Measurements from ENCODE around the gene TXNDC11. TPM values are rescaled to one million over a fixed set of nuclear protein-coding genes. Genes with fewer than 3 reads are reported as not detected.
A peak's percentile ranks its signal among the peaks of the same experiment; 100 is the strongest.

TXNDC11 gene
- total and polyA plus RNA-seq, 7 experiments from 2014 or later: 36.7 to 80.5 (median 55.1) TPM

DNA sequence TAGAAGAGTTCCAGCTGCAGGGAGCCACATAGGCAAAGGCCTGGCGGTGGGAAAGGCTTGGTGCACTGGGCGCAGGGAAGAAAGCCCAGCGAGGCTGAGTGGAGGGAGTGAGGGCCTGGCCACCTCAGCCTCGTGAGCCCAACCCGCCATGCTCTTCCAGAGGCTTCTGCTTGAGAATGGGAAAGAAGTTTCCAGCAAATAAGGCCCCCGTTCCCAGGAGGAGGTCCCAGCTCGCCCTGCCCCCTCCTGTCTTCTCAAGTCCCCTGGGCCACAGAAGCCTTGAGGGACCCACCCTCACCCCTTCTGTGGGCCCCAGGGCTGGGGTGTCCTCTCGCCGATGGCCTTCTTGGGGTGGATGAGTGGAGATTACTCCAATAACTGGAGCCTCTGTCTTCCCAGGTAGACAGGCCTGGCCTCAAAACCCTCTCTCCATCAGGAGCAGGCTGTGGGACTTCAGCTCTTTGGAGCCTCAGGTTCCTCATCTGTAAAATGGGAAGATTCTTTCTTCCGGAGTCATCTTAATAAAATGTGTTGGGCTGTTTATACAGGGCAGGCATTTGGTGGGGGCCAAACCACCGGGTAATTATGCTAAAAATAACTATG lies 75.3 kb downstream of the TXNDC11 start:
- H3K27me3 ChIP-seq (ENCODE audit: control insufficient read depth in 2 of 2, insufficient read depth in 2 of 2, low read length in 2 of 2): no peaks in the 10 kb centered on the region
- no peak for DNase-seq
- CTCF ChIA-PET: no interaction called here

DNA sequence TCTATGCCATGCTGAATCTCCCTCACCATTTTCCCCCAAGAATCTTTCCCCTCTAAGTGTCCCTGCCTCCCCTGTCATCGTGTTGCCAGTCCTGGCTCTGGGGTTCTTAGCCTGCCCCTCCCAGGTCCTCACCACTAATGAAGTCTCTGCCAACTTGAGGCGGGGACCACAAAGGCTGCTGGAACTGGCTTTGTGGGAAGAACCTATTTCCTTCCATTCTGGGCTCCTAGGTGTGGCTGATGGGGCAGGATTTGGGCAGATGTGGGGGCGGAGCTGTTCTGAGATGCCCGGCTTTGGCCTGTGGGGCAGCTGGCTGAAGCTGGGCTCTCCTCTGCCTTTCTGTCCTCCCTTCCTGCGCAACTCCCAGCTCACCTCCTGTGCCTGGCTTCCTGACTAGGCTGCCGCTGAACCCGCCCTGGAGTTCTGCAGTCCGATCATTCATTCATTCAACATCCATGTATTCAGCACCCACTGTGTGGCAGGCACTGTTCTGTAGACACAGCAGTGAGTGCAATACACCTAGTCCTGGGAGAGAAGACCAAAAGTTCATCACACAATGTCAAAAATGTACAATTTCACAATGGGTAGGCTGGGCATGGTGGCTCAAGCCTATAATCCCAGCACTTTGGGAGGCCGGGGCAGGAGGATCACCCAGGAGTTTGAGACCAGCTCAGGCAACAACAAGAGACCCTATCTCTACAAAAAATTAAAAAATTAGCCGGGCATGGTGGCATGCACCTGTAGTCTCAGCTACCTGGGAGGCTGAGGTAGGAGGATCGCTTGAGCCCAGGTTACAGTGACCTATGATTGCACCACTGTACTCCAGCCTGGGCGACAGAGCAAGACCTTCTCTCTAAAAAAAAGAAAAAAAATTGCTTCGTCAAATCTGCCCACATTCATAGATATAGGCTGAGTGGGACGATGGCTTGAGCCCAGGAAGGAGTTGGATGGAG lies 76.3 kb downstream of the TXNDC11 start:
- Histone ChIP-seq H3K27me3 (ENCODE audit: control insufficient read depth in 2 of 2, insufficient read depth in 2 of 2, low read length in 2 of 2) (no peaks in the 10 kb centered on the region), H3K4me1 (ENCODE audit: control insufficient read depth in 2 of 2, insufficient read depth in 2 of 2, low read length in 2 of 2) (peaks cover 29 to 66% of the 10 kb centered on the region in 2 donors), H3K4me3 (ENCODE audit: low read length) (no peak overlapping the region), H3K9me3 (ENCODE audit: control insufficient read depth in 2 of 3, low read length in 3 of 3) (no peaks in the 10 kb centered on the region), H3K27ac (ENCODE audit: low read depth, low read length) (peak overlapping the region; percentile 85), H3K36me3 (ENCODE audit: control insufficient read depth in 2 of 3, insufficient read depth in 3 of 3, low read length in 3 of 3) (peaks cover 0 to 4% (median 0%) of the 10 kb centered on the region in 3 experiments)
- Mint-ChIP-seq H3K9me3 (no peaks in the 10 kb centered on the region), H3K27me3 (no peaks in the 10 kb centered on the region), H3K4me1 (peaks cover 45 to 81% (median 60%) of the 10 kb centered on the region in 7 donors), H3K36me3 (no peaks in the 10 kb centered on the region), H3K27ac (peak overlapping the region; percentile 73 to 97 (median 92)), H3K4me3 (peak overlapping the region; percentile 67 to 88 (median 78))
- intact Hi-C loops (cut with micrococcal nuclease): loop anchor here (5.0 kb wide), 3 partner anchors 131 to 409 kb away; partner anchors contain the start of genes GSPT1 (in 1 of the 2), SOCS1 (in 1 of the 2) and ZC3H7A (in 1 of the 2)
- ChIA-PET CTCF (interaction anchor here (1.3 to 1.8 kb wide), 2 partner anchors 24 to 107 kb away, joined by 6 to 11 read pairs; no protein-coding TSS in a partner anchor), POLR2A (interaction anchor here (0.6 to 2.7 kb wide), 12 partner anchors 11 to 106 kb away, joined by 3 to 11 read pairs (median 4); partner anchors contain the start of gene LITAF)
- DNase-seq (no peak), ATAC-seq (no peak)

More for the DNA sequence above, 75.3 kb downstream of the TXNDC11 start:
- Mint-ChIP-seq H3K27ac (peak overlapping the region; percentile 13 to 97 (median 92)), H3K36me3 (no peaks in the 10 kb centered on the region), H3K4me1 (peaks cover 53 to 87% (median 67%) of the 10 kb centered on the region in 7 donors), H3K27me3 (no peaks in the 10 kb centered on the region), H3K9me3 (no peaks in the 10 kb centered on the region), H3K4me3 (peak overlapping the region; percentile 67 to 88 (median 78))
- H3K36me3 ChIP-seq (ENCODE audit: control insufficient read depth in 2 of 3, insufficient read depth in 3 of 3, low read length in 3 of 3): peaks cover 0 to 4% (median 0%) of the 10 kb centered on the region in 3 experiments
- peaks cover 29 to 76% of the 10 kb centered on the region in 2 donors for H3K4me1 ChIP-seq (ENCODE audit: control insufficient read depth in 2 of 2, insufficient read depth in 2 of 2, low read length in 2 of 2)
- intact Hi-C loops (cut with micrococcal nuclease): loop anchor here (5.0 kb wide), 3 partner anchors 130 to 410 kb away; partner anchors contain the start of genes GSPT1 (in 1 of the 2), SOCS1 (in 1 of the 2) and ZC3H7A (in 1 of the 2)
- peak overlapping the region; percentile 56 for H3K4me3 ChIP-seq (ENCODE audit: low read length)
- H3K9me3 ChIP-seq (ENCODE audit: control insufficient read depth in 2 of 3, low read length in 3 of 3): no peaks in the 10 kb centered on the region
- ATAC-seq: no peak
- peak overlapping the region; percentile 85 for H3K27ac ChIP-seq (ENCODE audit: low read depth, low read length)
- POLR2A ChIA-PET: interaction anchor here (0.6 to 2.0 kb wide), 7 partner anchors 15 to 411 kb away, joined by 3 to 8 read pairs (median 5); partner anchors contain the start of genes LITAF and SOCS1

DNA sequence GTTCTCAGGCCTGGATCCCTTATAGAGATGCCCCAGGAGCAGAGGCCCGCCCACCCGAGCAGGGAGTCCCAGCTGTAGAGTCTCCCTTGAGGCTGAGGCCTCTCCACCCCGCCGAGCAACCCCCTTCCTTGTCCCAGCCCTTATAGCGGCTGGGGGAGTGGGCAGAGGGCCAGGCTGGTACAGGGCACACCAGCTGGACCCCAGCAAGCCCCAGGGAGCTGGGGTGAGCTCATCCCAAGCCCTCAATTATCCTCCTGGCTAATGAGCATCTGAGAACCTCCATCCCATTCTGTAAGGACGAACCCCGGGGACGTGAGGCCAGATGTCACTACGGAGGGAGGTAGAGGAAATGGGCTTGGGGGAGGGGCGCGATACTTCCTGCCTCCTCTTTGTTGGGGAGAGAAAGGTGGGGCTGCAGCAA lies 77.6 kb downstream of the TXNDC11 start:
- intact Hi-C loops (cut with micrococcal nuclease): loop anchor here (1.0 to 5.0 kb wide), 4 partner anchors 24 to 408 kb away; partner anchors contain the start of genes GSPT1 (in 1 of the 2), SOCS1 (in 1 of the 2) and ZC3H7A (in 1 of the 2)
- H3K4me3 Mint-ChIP-seq: peak overlapping the region; percentile 72 to 86 (median 81)
- no peaks in the 10 kb centered on the region for H3K27me3 Mint-ChIP-seq
- peaks cover 34 to 68% (median 47%) of the 10 kb centered on the region in 7 donors for H3K4me1 Mint-ChIP-seq
- no peaks in the 10 kb centered on the region for H3K9me3 ChIP-seq (ENCODE audit: control insufficient read depth in 2 of 3, low read length in 3 of 3)
- ChIA-PET CTCF (interaction anchor here (0.8 to 1.8 kb wide), 5 partner anchors 16 to 258 kb away, joined by 3 to 11 read pairs (median 4); no protein-coding TSS in a partner anchor), POLR2A (interaction anchor here (0.6 to 2.7 kb wide), 10 partner anchors 20 to 431 kb away, joined by 3 to 11 read pairs (median 3); no protein-coding TSS in a partner anchor)
- H3K36me3 Mint-ChIP-seq: no peaks in the 10 kb centered on the region
- H3K27me3 ChIP-seq (ENCODE audit: control insufficient read depth in 2 of 2, insufficient read depth in 2 of 2, low read length in 2 of 2): no peaks in the 10 kb centered on the region
- H3K4me3 ChIP-seq (ENCODE audit: low read length): peak overlapping the region; percentile 53
- no peaks in the 10 kb centered on the region for H3K9me3 Mint-ChIP-seq
- DNase-seq (peak in 7 of 9 donors; percentile 50 to 69 (median 63)), ATAC-seq (no peak)
- peaks cover 23 to 54% of the 10 kb centered on the region in 2 donors for H3K4me1 ChIP-seq (ENCODE audit: control insufficient read depth in 2 of 2, insufficient read depth in 2 of 2, low read length in 2 of 2)
- H3K27ac ChIP-seq (ENCODE audit: low read depth, low read length): peak overlapping the region; percentile 85
- H3K27ac Mint-ChIP-seq: peak overlapping the region; percentile 86 to 97 (median 96)
- H3K36me3 ChIP-seq (ENCODE audit: control insufficient read depth in 2 of 3, insufficient read depth in 3 of 3, low read length in 3 of 3): peaks cover 0 to 4% (median 0%) of the 10 kb centered on the region in 3 experiments

DNA sequence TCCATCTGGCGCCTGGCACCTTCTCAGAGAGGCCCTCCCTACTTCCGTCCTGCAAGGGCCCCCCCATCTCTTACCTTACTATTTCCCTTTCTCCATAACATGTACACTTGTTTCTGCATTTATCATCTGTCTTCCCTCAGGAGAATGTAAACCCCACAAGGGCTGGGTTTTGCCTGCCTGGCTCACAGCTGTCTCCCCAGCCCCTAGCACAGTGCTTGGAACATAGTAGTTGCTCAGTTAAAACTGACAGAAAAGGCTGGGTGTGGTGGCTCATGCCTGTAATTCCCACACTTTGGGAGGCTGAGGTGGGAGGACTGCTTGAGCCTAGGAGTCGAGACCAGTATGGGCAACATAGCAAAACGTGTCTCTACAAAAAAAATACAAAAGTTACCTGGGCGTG lies 80.1 kb downstream of the TXNDC11 start:
- H3K4me3 ChIP-seq (ENCODE audit: low read length): no peak overlapping the region
- H3K4me1 ChIP-seq (ENCODE audit: control insufficient read depth in 2 of 2, insufficient read depth in 2 of 2, low read length in 2 of 2): peaks cover 8 to 44% of the 10 kb centered on the region in 2 donors
- Mint-ChIP-seq H3K36me3 (no peaks in the 10 kb centered on the region), H3K4me1 (peaks cover 28 to 56% (median 44%) of the 10 kb centered on the region in 7 donors), H3K27me3 (no peaks in the 10 kb centered on the region), H3K4me3 (peak overlapping the region in 3 of 10 donors; percentile 19 to 80 (median 21)), H3K27ac (peak overlapping the region in 8 of 9 donors; percentile 79 to 97 (median 94)), H3K9me3 (no peaks in the 10 kb centered on the region)
- intact Hi-C loops (cut with micrococcal nuclease): no loop called here
- ATAC-seq (no peak), DNase-seq (no peak)
- ChIA-PET CTCF (interaction anchor here (0.7 kb wide), 1 partner anchor 43 kb away, joined by 3 read pairs; no protein-coding TSS in a partner anchor), POLR2A (interaction anchor here (1.4 to 1.5 kb wide), 2 partner anchors 9 kb away, joined by 3 to 4 read pairs; no protein-coding TSS in a partner anchor)
- H3K27ac ChIP-seq (ENCODE audit: low read depth, low read length): peak overlapping the region; percentile 43
- no peaks in the 10 kb centered on the region for H3K9me3 ChIP-seq (ENCODE audit: control insufficient read depth in 2 of 3, low read length in 3 of 3)
- H3K27me3 ChIP-seq (ENCODE audit: control insufficient read depth in 2 of 2, insufficient read depth in 2 of 2, low read length in 2 of 2): no peaks in the 10 kb centered on the region
- H3K36me3 ChIP-seq (ENCODE audit: control insufficient read depth in 2 of 3, insufficient read depth in 3 of 3, low read length in 3 of 3): no peaks in the 10 kb centered on the region

DNA sequence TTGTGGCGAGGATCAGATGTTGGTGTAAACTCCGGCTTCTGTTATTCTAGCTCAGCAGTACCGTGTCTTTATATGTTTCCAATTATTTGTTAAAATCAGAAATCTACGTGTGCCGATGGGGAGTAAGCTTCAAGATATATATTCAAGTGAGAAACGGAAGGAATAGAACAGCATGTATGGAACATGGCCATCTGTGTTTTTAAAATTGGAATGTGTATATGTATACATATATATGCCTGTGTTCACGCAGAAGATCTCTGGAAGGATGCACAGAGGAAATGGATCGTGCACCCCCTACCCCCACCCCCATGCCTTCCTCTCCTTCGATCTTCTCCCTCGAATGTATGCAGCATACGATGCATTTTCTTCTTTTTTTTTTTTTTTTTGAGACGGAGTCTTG lies 82.1 kb downstream of the TXNDC11 start:
- Mint-ChIP-seq H3K36me3 (no peaks in the 10 kb centered on the region), H3K27ac (no peak overlapping the region), H3K4me1 (peaks cover 16 to 39% (median 28%) of the 10 kb centered on the region in 7 donors), H3K27me3 (no peaks in the 10 kb centered on the region), H3K9me3 (no peaks in the 10 kb centered on the region), H3K4me3 (no peak overlapping the region)
- Histone ChIP-seq H3K4me1 (ENCODE audit: control insufficient read depth in 2 of 2, insufficient read depth in 2 of 2, low read length in 2 of 2) (peaks cover 8 to 27% of the 10 kb centered on the region in 2 donors), H3K4me3 (ENCODE audit: low read length) (no peak overlapping the region), H3K36me3 (ENCODE audit: control insufficient read depth in 2 of 3, insufficient read depth in 3 of 3, low read length in 3 of 3) (no peaks in the 10 kb centered on the region), H3K27ac (ENCODE audit: low read depth, low read length) (no peak overlapping the region), H3K27me3 (ENCODE audit: control insufficient read depth in 2 of 2, insufficient read depth in 2 of 2, low read length in 2 of 2) (no peaks in the 10 kb centered on the region), H3K9me3 (ENCODE audit: control insufficient read depth in 2 of 3, low read length in 3 of 3) (no peaks in the 10 kb centered on the region)
- ATAC-seq (no peak), DNase-seq (no peak)
- POLR2A ChIA-PET: interaction anchor here (0.7 to 1.3 kb wide), 3 partner anchors 9 to 128 kb away, joined by 3 to 7 read pairs (median 4); no protein-coding TSS in a partner anchor
- intact Hi-C loops (cut with micrococcal nuclease): no loop called here
- CTCF ChIA-PET: interaction anchor here (1.3 to 2.0 kb wide), 2 partner anchors 128 to 129 kb away, joined by 4 read pairs; no protein-coding TSS in a partner anchor

Measured in naive thymus-derived CD4-positive, alpha-beta T cell (primary cell).